Measurements from ENCODE around the gene FBXW7. TPM values are rescaled to one million over a fixed set of nuclear protein-coding genes. Genes with fewer than 3 reads are reported as not detected.

The FBXW7 gene
- total RNA-seq, 1 donor from 2014 or later: 23.3 TPM

DNA sequence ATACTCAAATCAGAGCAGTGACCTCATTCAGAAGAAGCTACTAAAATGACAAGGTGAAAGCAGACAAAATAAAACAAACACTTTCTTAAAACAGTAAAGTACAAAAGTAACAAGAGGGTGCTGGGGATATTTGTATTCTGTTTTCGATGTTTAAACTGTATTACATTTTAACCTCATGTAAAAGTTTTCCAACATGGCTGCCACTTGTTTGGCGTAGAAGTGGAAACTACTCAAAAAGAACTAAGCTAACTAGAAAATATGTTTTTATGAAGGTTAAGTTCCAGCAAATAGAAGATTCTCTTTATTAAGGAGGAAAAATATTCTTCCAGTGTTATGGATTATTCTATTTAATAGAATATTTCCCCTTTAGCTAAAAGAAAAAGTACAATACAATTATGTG, 155.0 kb downstream of the FBXW7 start:
- no peak for TF ChIP-seq CTCF (IDR thresholded peaks at IDR 0.05)
- no peak overlapping the region for H3K27ac Mint-ChIP-seq (ENCODE audit: unreplicated experiment)
- DNase-seq (ENCODE audit: low spot score): no peak
- H3K9me3 Mint-ChIP-seq (ENCODE audit: low read depth): no peaks in the 10 kb centered on the region
- no peak overlapping the region for H3K4me3 Mint-ChIP-seq (ENCODE audit: unreplicated experiment)
- peaks cover 10% of the 10 kb centered on the region for H3K4me1 Mint-ChIP-seq (ENCODE audit: low read depth)
- no peaks in the 10 kb centered on the region for H3K27me3 Mint-ChIP-seq (ENCODE audit: low read depth)
- no peaks in the 10 kb centered on the region for H3K36me3 Mint-ChIP-seq (ENCODE audit: low read depth)

GRCh38 chr4:152380185-152380584, 155.7 kb downstream of the FBXW7 start:
- Mint-ChIP-seq H3K27me3 (ENCODE audit: low read depth) (no peaks in the 10 kb centered on the region), H3K4me3 (ENCODE audit: unreplicated experiment) (no peak overlapping the region), H3K4me1 (ENCODE audit: low read depth) (peaks cover 10% of the 10 kb centered on the region), H3K27ac (ENCODE audit: unreplicated experiment) (no peak overlapping the region), H3K36me3 (ENCODE audit: low read depth) (no peaks in the 10 kb centered on the region), H3K9me3 (ENCODE audit: low read depth) (no peaks in the 10 kb centered on the region)
- TF ChIP-seq CTCF (IDR thresholded peaks at IDR 0.05): no peak
- DNase-seq (ENCODE audit: low spot score): no peak

GRCh38 chr4:152374606-152375285, 161.1 kb downstream of the FBXW7 start:
- H3K36me3 Mint-ChIP-seq (ENCODE audit: low read depth): no peaks in the 10 kb centered on the region
- TF ChIP-seq CTCF (IDR thresholded peaks at IDR 0.05): no peak
- H3K9me3 Mint-ChIP-seq (ENCODE audit: low read depth): no peaks in the 10 kb centered on the region
- no peaks in the 10 kb centered on the region for H3K27me3 Mint-ChIP-seq (ENCODE audit: low read depth)
- peak overlapping the region; percentile 18 for H3K27ac Mint-ChIP-seq (ENCODE audit: unreplicated experiment)
- no peak overlapping the region for H3K4me3 Mint-ChIP-seq (ENCODE audit: unreplicated experiment)
- H3K4me1 Mint-ChIP-seq (ENCODE audit: low read depth): peaks cover 9% of the 10 kb centered on the region
- DNase-seq (ENCODE audit: low spot score): no peak

DNA sequence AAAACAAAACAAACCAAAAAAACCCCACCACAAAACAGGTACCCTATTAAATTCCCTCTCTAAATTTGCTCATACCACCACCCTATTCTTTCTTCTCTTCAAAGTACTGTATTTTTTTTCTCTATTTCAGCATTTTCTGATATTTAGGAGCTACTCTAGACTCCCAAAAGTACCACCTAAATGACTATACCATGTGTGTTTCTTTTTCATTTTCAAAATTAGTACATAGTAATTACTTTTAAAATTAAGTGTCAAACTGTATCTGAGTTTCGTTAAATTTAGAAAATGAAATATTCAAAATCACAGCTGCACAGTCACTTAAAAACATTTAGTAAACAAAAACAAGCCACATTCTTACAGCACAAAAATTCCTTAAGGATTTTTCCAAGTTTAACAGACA, 161.7 kb downstream of the FBXW7 start:
- H3K4me1 Mint-ChIP-seq (ENCODE audit: low read depth): peaks cover 9% of the 10 kb centered on the region
- no peaks in the 10 kb centered on the region for H3K36me3 Mint-ChIP-seq (ENCODE audit: low read depth)
- H3K27ac Mint-ChIP-seq (ENCODE audit: unreplicated experiment): peak overlapping the region; percentile 18
- no peak for DNase-seq (ENCODE audit: low spot score)
- TF ChIP-seq CTCF (IDR thresholded peaks at IDR 0.05): no peak
- H3K27me3 Mint-ChIP-seq (ENCODE audit: low read depth): no peaks in the 10 kb centered on the region
- no peaks in the 10 kb centered on the region for H3K9me3 Mint-ChIP-seq (ENCODE audit: low read depth)
- H3K4me3 Mint-ChIP-seq (ENCODE audit: unreplicated experiment): no peak overlapping the region

DNA sequence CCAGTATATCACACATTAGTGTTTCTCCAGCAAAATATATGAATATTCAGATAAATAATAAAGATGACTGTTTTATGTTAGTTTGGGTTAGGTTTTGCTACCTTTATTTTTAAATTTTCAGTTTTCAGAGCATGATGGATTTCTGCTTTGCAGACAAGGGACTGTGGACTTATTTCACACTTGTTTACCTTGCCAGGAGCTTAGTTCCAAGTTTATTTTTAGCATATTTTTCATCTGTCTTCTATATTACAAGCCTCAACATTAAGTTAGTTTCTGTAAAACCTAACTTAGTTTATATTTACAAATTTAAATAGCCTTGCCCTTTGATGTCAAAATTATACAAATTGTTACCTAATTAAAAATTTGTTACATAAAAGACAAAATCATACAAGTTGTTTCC, 163.4 kb downstream of the FBXW7 start:
- no peaks in the 10 kb centered on the region for H3K27me3 Mint-ChIP-seq (ENCODE audit: low read depth)
- no peaks in the 10 kb centered on the region for H3K36me3 Mint-ChIP-seq (ENCODE audit: low read depth)
- no peak for DNase-seq (ENCODE audit: low spot score)
- peaks cover 9% of the 10 kb centered on the region for H3K4me1 Mint-ChIP-seq (ENCODE audit: low read depth)
- TF ChIP-seq CTCF (IDR thresholded peaks at IDR 0.05): no peak
- no peak overlapping the region for H3K4me3 Mint-ChIP-seq (ENCODE audit: unreplicated experiment)
- no peak overlapping the region for H3K27ac Mint-ChIP-seq (ENCODE audit: unreplicated experiment)
- H3K9me3 Mint-ChIP-seq (ENCODE audit: low read depth): no peaks in the 10 kb centered on the region

All from chondrocyte (in vitro differentiated cells).